Measurements from ENCODE around the gene PHRF1. TPM values are rescaled to one million over a fixed set of nuclear protein-coding genes. Genes with fewer than 3 reads are reported as not detected.
A peak's percentile ranks its signal among the peaks of the same experiment; 100 is the strongest.

The PHRF1 gene
- total and polyA plus RNA-seq, 9 of the 15 experiments (the other 6 are each of a cell fraction or from before 2014, with no cell fraction given) = 0.07 to 37.2 (median 7.7) TPM

DNA sequence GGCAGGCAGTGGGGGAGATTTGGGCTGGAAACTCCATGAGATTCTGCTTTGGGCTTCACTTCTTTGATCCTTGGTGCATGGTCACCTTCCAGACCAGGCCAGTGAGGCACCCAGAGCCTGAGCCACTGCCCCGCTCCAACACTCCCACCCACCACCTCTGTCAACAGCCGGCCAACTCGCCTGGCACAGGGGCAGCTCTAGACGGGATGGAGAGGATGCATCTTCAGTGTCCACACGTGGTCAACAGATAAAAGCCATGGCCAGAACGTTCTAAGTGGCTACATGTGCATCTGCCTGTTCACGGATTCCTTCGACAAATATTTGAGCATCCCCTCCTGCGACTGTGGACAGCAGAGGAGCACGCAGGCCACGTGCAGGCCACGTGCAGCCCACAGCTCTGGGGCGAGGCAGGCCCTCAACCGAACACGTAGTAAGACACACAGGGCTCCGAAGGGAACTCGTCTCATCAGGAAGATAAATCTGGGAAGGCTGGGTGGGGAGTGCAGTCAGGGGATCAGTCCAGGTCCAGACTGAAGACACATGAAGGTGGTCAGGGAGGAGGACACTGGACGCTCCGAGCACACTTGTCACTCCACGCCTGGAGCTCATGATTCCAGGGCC lies 37.7 kb upstream of the PHRF1 start:
- intact Hi-C loops (cut with micrococcal nuclease) (no loop called here), in situ Hi-C loops (cut with MboI) (no loop called here)
- peaks cover 3% of the 10 kb centered on the region for H3K9me1 ChIP-seq (ENCODE audit: control insufficient read depth, insufficient read depth, low read length)
- H4K20me1 ChIP-seq (replicated peaks; ENCODE audit: control insufficient read depth, insufficient read depth, low read length) = 0 out of 2 replicates have a peak, but pooled peaks cover 4% of the 10 kb centered on the region
- ChIA-PET CTCF (ENCODE audit: low intra/inter-chr PET ratio) (no interaction called here), POLR2A (interaction anchor here (0.7 to 0.8 kb wide), 2 partner anchors 16 to 280 kb away, joined by 3 read pairs; no protein-coding TSS in a partner anchor)
- no peak overlapping the region for H3K9ac ChIP-seq (ENCODE audit: insufficient read depth in 1 of 2, low read depth in 2 of 2, low read length in 2 of 2)
- no TSS peak for BruUV-seq (replicated peaks)
- WGBS (ENCODE audit: insufficient coverage, low coverage, missing lambda C conversion rate) = 82% methylated on average over 18 of the region's 20 CpGs
- ATAC-seq = no peak
- no peak overlapping the region for H2AFZ ChIP-seq (ENCODE audit: low read depth, low read length)
- no peak for TF ChIP-seq SP1 (CRISPR knock-in tag; IDR thresholded peaks at IDR 0.05)
- TF ChIP-seq, protein P1, sequence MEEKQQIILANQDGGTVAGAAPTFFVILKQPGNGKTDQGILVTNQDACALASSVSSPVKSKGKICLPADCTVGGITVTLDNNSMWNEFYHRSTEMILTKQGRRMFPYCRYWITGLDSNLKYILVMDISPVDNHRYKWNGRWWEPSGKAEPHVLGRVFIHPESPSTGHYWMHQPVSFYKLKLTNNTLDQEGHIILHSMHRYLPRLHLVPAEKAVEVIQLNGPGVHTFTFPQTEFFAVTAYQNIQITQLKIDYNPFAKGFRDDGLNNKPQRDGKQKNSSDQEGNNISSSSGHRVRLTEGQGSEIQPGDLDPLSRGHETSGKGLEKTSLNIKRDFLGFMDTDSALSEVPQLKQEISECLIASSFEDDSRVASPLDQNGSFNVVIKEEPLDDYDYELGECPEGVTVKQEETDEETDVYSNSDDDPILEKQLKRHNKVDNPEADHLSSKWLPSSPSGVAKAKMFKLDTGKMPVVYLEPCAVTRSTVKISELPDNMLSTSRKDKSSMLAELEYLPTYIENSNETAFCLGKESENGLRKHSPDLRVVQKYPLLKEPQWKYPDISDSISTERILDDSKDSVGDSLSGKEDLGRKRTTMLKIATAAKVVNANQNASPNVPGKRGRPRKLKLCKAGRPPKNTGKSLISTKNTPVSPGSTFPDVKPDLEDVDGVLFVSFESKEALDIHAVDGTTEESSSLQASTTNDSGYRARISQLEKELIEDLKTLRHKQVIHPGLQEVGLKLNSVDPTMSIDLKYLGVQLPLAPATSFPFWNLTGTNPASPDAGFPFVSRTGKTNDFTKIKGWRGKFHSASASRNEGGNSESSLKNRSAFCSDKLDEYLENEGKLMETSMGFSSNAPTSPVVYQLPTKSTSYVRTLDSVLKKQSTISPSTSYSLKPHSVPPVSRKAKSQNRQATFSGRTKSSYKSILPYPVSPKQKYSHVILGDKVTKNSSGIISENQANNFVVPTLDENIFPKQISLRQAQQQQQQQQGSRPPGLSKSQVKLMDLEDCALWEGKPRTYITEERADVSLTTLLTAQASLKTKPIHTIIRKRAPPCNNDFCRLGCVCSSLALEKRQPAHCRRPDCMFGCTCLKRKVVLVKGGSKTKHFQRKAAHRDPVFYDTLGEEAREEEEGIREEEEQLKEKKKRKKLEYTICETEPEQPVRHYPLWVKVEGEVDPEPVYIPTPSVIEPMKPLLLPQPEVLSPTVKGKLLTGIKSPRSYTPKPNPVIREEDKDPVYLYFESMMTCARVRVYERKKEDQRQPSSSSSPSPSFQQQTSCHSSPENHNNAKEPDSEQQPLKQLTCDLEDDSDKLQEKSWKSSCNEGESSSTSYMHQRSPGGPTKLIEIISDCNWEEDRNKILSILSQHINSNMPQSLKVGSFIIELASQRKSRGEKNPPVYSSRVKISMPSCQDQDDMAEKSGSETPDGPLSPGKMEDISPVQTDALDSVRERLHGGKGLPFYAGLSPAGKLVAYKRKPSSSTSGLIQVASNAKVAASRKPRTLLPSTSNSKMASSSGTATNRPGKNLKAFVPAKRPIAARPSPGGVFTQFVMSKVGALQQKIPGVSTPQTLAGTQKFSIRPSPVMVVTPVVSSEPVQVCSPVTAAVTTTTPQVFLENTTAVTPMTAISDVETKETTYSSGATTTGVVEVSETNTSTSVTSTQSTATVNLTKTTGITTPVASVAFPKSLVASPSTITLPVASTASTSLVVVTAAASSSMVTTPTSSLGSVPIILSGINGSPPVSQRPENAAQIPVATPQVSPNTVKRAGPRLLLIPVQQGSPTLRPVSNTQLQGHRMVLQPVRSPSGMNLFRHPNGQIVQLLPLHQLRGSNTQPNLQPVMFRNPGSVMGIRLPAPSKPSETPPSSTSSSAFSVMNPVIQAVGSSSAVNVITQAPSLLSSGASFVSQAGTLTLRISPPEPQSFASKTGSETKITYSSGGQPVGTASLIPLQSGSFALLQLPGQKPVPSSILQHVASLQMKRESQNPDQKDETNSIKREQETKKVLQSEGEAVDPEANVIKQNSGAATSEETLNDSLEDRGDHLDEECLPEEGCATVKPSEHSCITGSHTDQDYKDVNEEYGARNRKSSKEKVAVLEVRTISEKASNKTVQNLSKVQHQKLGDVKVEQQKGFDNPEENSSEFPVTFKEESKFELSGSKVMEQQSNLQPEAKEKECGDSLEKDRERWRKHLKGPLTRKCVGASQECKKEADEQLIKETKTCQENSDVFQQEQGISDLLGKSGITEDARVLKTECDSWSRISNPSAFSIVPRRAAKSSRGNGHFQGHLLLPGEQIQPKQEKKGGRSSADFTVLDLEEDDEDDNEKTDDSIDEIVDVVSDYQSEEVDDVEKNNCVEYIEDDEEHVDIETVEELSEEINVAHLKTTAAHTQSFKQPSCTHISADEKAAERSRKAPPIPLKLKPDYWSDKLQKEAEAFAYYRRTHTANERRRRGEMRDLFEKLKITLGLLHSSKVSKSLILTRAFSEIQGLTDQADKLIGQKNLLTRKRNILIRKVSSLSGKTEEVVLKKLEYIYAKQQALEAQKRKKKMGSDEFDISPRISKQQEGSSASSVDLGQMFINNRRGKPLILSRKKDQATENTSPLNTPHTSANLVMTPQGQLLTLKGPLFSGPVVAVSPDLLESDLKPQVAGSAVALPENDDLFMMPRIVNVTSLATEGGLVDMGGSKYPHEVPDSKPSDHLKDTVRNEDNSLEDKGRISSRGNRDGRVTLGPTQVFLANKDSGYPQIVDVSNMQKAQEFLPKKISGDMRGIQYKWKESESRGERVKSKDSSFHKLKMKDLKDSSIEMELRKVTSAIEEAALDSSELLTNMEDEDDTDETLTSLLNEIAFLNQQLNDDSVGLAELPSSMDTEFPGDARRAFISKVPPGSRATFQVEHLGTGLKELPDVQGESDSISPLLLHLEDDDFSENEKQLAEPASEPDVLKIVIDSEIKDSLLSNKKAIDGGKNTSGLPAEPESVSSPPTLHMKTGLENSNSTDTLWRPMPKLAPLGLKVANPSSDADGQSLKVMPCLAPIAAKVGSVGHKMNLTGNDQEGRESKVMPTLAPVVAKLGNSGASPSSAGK (IDR thresholded peaks at IDR 0.05) = 0 out of 2 replicates have a peak, but pooled peaks have one; percentile 25
- no peak overlapping the region for H3K27ac ChIP-seq (ENCODE audit: extremely low read depth, low read depth, low read length)
- peaks cover 15% of the 10 kb centered on the region for H3K79me2 ChIP-seq (ENCODE audit: control insufficient read depth, insufficient read depth, low read length)
- H3K4me2 ChIP-seq (ENCODE audit: insufficient read depth, low read length) = no peak overlapping the region
- H3K4me3 ChIP-seq = no peak overlapping the region
- H3K27me3 ChIP-seq (ENCODE audit: control insufficient read depth in 2 of 2, insufficient read depth in 2 of 2, low read length in 2 of 2) = no peaks in the 10 kb centered on the region
- no peaks in the 10 kb centered on the region for H3K9me3 ChIP-seq (replicated peaks; ENCODE audit: control insufficient read depth, insufficient read depth, low read depth, low read length)
- H3K36me3 ChIP-seq (ENCODE audit: control insufficient read depth, insufficient read depth, low read length) = peaks cover 9% of the 10 kb centered on the region; the same call in 1 of the 3 replicates
- H3K4me1 ChIP-seq (replicated peaks in 1 of 2; ENCODE audit: control insufficient read depth in 2 of 2, insufficient read depth in 2 of 2, low read length in 2 of 2) = peaks cover 22 to 69% of the 10 kb centered on the region in 2 experiments
- FAIRE-seq = peak; percentile 44
- DNase-seq (ENCODE audit: extremely low read depth in 1 of 4, low spot score in 3 of 4) = no peak

All from K562 (cell line).